ENCODE measurements around the gene TRIM73. TPM values are rescaled to one million over a fixed set of nuclear protein-coding genes. Genes with fewer than 3 reads are reported as not detected.
"Not testable (repeated sequence)": the region's sequence is repeated elsewhere in the genome, so short reads cannot be mapped to it uniquely, and the experiment has no call there.

TRIM73 gene
- polyA plus RNA-seq, 12 donors = 1.4 to 6.2 (median 2.8) TPM; not detected in 2

GRCh38 chr7:75415428-75415817, 20.0 kb downstream of the TRIM73 start:
- not testable (repeated sequence) for DNase-seq

DNA sequence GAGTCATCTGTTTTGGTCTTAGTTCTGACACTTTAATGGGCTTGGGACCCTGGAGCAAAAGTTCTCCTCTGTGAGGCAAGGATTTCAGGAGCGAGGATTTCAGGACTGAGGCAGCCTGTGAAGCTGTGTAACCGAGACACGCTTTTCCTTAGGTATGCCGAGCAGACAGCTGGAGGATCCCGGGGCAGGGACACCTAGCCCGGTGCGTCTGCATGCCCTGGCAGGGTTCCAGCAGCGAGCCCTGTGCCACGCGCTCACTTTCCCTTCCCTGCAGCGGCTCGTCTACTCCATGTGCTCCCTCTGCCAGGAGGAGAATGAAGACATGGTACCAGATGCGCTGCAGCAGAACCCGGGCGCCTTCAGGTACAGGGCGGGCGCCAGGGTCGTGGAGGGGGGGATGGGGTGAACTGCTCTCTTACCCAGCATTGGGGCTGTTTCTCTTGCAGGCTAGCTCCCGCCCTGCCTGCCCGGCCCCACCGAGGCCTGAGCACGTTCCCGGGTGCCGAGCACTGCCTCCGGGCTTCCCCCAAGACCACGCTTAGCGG, 20.5 kb downstream of the TRIM73 start:
- DNase-seq = not testable (repeated sequence)

GRCh38 chr7:75416787-75417186, 21.4 kb downstream of the TRIM73 start:
- not testable (repeated sequence) for DNase-seq

GRCh38 chr7:75418292-75418858, 22.9 kb downstream of the TRIM73 start:
- DNase-seq = not testable (repeated sequence)

GRCh38 chr7:75419210-75419609, 23.8 kb downstream of the TRIM73 start:
- not testable (repeated sequence) for DNase-seq

DNA sequence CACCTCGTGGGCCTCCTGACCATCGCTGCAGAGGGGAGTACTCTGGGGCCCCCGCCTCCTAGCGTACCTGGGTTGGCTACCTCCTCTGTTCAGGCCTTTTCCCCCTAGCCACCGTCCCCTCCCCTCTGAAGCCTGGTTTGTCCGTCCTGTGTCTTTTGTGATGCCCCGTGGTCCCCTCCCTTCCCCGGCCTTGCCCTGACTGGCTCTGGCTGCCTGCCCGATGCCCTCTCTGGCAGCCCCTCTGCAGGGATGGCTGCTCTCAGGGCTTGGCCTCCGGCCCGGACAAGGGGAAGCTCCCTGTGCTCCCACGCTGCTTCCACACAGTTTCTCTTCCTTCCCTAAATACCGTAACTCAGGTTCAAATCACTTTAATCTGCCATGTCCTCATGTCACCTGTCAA, 24.3 kb downstream of the TRIM73 start:
- not testable (repeated sequence) for DNase-seq

DNA sequence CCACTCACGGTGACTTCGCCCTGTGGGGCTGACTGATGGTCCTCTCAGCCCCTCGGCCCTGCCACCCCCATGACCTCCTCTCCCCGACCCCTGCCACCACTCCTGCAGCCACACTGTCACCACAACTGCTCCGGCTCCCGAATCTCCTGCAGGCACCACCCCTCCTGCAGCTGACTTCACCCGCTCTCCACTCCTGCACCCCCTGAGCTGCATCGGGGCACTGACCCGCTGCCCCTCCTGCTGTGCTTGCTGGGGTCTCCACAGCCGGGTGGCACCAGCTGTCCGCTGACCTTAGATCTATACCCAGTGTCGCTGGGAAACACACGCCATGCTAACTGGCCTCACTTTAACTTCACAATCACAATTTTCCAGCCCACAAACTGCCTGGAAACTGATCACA, 24.7 kb downstream of the TRIM73 start:
- DNase-seq = not testable (repeated sequence)

- DNase-seq = not testable (repeated sequence)
Observed at GRCh38 chr7:75421798-75422710, 26.6 kb downstream of the TRIM73 start.

DNA sequence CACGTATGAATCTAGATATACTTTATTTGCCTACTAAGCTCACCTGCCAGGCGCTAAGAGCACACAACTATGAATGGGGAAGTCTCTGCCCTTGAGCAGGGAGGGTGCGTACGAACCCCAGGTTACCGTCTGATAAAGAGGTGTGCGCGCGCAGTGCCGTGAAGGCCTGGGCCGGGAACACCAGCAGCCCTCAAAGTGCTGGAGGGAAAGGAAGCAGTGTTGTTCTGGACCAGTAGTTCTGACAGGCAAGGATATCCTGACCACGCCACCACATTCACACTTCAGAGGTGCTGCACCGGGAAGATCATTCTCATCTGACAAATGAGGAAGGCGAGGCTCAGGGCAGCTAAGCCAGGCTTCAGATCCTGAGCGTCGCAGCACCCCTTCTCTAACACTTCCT, 28.1 kb downstream of the TRIM73 start:
- DNase-seq = not testable (repeated sequence)

GRCh38 chr7:75439000-75439399, 43.6 kb downstream of the TRIM73 start:
- DNase-seq = not testable (repeated sequence)

DNA sequence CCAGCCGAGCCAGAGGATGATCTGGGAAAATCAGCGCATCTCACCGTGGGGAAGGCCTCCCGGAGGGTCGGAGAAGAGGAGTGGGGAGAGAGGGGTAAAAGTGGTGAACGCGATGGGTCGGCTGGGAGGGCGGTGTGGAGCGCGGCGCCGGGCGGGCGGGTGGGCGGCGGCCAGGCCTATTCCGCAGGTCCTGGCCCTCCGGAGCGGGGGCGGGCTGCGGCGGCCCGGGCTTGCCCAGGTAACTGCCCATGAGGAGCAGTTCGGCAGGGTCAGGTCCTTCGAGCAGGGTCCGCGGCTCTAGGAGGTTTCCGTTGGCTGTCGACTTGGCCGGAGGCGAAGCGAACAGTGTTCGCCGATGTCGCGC, 46.7 kb downstream of the TRIM73 start:
- not testable (repeated sequence) for DNase-seq

GRCh38 chr7:75442465-75443111, 47.2 kb downstream of the TRIM73 start:
- DNase-seq = peak; percentile 15

DNA sequence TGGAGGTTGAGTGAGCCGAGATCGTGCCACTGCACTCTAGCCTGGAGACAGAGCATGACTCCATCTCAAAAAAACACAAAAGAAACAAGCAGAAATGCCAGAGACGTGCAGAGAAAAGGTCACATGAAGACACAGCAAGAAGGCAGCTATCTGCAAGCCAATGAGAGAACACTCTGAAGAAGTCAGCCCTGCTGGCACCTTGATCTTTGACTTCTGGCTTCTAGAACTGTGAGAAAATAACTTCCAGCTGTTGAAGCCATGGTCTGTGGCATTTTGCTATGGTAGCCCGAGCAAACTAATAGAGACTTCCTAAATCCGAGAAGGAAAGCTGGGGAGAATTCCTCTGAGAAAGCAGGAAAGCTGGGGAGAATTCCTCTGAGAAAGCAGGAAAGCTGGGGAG, 54.5 kb downstream of the TRIM73 start:
- DNase-seq = not testable (repeated sequence)

- not testable (repeated sequence) for DNase-seq
Observed at GRCh38 chr7:75452494-75452955, 57.1 kb downstream of the TRIM73 start.

Other genes with a start within 250 kb of the TRIM73 start
- gene POM121C, start 90.7 kb downstream of the TRIM73 start, polyA plus RNA-seq (ENCODE audit: insufficient read length in 12 of 12) = 10 to 100 TPM in 11 of 12 donors, not detected in 1; 33.1 to 68.7 (median 37.5) TPM
- 1 to 10 TPM in 7 of 12 donors, under 1 TPM in 3, not detected in 2; 0.75 to 6.5 (median 2.1) TPM for gene SPDYE5, start 96.7 kb downstream of the TRIM73 start, polyA plus RNA-seq (ENCODE audit: insufficient read length in 12 of 12)